ENCODE results near the gene CLCN3.
"Not testable (repeated sequence)": the region's sequence is repeated elsewhere in the genome, so short reads cannot be mapped to it uniquely, and the experiment has no call there.

CLCN3 gene

DNA sequence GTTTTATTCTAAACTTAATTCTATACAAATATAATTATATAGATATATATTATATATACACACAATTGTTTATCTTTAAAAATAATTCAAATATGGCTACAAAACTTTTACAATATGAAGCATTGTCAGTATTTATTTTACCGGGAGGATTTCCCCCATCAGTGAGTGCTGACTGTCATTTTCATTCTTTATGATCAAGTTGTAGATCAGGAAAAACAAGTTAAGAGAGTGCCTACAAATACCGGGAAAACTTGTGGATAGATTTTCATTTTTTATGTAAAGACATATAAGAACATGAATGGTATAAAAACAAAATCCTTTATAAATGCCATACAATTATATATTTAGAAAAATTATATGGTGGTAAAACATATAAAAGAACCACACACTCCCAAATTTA, 37.8 kb downstream of the CLCN3 start:
- no peak for DNase-seq

DNA sequence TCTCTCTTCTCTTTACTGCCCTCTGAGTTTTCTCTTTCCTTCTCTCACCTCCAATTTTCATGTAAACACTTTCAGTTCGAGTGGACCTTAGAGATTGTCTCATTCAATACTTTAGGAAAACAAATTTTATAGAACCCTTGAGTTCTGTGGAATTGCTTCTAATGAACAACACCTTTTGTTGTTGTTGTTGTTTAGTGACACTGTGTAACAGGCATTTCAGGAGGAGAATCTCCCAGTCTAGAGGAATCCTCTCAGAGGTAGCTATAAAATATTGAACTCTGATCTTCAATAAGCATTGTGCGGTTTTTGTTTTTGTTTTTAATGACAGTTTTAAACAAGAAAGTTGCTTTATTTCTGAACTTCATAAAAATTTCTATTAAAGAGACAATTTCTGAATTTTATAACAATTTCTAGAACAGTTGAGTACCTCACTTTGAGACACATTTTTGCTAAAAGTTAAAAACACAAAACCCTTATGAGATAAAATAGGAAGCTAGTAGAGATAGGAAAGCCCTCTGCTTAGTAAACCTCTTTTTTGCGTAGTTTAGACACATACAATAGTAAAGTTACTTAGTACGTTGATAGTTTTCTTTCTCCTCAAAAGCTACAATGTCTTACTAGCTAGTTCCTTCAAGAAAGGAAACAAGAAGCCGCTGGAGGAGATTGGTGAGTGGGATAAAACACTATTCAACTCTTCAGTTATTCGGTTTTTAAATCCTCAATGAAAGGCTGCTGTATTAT, 38.8 kb downstream of the CLCN3 start:
- DNase-seq, result no peak

DNA sequence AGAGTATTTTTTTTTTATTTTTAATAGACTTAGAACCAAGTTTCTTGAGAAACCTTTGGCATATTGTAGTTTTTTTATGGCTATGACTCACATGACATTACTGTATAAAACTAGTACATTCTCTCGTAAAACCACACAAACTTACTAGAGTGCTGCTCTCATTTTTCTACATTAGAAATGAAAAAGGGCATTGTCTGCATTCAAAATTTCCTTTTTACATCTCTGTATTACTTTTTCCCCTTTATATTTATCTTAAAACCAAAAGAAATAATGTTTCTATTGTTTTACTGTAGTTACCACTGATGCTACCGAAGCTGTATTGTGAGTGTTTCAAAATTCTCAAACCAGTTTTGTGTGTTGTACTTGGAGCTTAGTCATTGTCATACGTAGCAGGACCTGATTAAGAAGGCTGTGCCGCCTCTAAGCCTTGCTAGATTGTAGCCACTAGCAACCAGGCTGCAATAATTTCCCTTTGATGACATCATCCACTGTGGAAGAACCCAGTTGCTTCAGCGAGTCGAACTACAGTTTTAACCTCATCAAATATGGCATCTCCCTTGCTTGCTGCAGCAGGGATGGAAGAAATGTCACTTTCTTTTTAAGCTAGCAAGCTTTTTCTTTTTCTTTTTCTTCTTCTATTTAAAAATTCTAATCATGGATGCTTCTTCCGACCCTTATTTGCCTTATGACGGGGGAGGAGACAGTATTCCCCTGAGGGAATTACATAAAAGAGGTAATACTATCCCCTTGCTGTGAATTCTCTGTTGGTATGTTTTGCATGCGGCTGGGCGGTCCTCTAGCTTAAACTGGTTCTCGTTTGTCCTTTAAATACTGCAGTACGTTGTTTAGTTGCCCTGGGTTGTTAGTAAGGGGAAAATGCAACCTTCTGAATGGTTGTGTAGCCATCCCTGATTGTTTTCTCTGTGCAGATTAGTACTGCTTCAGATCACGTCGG, 39.6 kb downstream of the CLCN3 start:
- peak; percentile 26 to 37 for DNase-seq

DNA sequence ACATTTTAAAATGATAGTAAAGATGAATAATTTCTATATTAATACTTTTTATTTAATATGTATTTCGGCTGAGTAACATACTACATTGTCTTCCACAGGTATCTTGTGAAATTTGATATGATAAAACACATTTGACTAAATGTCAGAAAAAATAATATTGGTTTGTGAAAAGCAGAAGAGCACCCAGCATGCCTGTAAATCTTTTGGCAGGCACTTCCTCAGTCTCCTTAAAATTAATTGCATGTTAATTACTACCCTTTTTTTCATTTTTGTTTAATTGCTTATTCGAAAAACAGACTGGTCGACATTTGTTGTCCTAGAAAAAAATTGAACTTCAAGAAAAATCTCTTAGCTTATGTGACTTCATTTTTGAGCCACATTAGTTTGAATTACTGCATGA, 40.6 kb downstream of the CLCN3 start:
- DNase-seq, result no peak

DNA sequence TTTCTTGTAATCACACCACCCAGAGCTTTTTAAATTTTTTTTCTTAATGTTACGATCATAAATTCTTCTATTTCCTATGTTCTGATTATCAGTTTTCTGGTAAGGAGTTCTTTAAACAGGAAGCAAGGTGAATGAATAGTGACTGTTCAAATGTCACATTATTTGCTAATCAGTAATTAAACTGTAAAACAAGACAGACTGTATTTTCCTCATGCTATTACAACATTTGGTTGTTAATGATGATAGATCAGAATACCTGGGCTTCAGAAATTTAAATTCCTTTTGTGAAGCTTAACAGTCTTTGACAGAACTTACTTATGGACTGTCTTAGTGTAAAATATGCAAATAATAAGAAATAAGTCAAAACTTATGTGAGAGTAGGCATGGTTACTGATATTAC, 41.4 kb downstream of the CLCN3 start:
- DNase-seq, result no peak

DNA sequence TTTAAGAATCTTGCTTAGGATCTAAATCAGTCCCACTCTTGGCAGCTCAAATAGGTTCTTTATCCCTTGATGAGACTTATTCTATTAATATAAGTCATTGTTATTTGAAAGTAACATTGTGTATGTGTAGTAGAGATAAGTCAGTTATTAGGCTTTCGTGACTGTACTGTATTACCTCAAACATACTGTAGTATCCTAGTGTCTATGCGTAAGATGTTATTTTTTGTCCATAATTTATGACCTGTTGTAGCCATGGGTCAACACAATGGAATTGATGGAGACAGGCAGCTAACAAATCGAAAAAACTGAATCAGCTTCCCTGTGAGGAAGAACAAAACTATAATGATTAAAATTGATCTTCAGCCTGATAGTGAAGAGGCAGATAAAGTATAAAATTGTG, 41.8 kb downstream of the CLCN3 start:
- no peak for DNase-seq

DNA sequence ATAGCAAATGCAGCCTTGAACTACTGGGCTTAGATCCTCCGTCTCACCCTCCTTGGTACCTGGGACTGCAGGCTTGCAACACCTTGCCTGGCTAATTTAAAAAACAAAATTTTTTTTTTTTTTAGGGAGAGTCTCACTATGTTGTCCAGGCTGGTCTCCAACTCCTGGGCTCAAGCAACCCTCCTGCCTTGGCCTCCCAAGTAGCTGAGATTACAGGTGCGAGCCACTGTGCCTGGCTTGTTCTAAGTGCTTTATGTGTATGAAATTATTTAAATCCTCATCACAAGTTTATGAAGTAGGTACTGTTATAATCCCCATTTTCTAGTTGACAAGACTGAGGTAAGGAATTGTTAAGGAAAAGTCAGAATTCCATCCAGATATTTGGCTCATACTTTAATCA, 43.0 kb downstream of the CLCN3 start:
- no peak for DNase-seq

DNA sequence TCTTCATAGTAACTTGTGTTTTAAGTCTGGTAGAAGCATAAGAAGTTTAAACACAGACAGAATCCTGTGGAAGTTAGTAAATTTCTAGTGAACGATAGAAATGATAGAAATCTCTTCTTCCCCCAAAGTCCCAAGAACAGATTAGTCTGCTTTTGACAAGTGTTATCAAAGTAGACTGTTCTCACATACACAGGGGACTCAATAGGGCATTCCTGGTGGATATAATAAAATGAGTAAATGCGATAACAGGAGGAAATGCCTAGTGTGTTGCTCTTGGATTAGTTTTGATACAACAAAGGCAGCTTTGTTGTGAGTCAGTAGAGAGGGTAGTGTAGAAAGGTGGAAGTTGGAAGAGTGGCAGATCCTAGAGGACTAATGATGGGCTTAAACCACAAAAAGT, 43.5 kb downstream of the CLCN3 start:
- DNase-seq, result no peak

DNA sequence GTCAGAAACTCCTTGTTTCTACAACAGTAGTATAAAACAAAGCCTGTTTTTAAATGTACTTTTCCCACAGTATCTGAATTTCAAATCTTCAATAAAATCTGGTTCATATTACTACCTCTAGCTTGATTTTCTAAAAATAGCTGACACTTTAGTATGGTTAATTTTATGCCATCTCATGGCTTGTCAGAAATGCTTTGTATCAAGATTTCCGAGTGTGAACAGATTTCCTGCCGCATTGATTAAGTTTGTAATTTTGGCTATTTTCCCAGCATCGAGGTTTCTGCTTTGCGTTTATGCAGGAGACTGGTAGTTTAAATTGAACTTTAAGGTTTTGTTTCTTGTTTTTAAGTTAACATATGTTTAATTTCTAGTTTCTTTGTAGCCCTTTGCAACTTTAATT, 44.2 kb downstream of the CLCN3 start:
- DNase-seq, result no peak

DNA sequence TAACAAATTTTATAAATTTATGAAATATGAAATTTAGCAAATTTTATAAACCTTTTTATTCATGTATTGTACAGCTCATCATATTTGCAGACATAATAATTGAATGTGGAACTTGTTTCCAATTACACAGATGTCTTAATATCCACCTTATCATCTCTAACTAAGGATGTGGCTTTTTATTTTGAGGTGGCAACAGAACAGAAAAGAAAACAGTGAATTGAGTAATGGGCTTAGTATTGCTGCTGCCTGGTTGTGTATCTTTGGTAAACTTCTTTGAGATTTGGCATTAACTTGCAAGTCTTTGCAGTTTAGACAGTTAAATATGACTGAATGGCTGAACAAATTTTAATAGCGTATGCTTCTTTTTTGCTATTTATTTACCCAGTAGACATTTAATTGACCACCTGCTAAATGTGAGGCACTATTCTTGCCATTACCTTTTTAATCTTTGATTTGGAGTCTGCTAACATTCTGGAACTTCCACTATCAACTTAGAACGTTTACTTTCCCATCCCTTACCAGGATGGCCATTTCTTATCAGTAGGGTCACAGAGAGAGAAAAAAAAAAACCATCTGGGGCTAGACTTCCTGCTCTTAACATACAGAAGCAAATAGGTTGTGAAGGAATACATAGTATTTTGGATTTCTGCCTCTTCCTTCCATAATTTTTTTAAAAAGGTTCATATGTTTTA, 44.8 kb downstream of the CLCN3 start:
- no peak for DNase-seq

DNA sequence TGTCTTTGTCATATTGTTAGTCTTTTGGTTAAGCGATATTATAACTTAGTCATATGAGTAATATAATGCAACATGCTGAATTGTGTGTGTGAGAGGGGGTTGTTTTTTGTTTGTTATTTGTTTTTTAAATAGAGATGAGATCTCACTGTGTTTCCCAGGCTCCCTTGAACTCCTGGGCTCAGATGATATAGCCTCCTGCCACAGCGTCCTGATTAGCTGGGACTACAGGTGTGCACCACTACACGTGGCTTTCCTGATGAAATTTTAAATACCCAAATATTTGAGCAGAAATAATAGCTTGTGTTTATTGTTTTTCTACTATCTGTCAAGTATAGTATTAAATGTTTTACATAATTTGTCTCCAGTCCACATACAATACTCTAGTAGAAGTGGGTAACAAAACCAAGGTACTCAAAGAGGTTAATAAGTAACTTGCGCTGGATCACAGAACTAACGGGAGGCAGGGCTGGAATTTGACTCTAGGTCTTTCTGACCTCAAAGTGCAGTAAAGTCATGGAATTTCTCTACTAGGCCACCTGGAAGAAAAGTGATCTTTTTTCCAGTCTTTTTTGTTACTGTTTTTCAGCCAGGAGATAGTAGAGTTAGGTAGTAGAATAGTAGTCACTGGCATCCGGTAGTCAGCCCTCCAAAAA, 47.8 kb downstream of the CLCN3 start:
- DNase-seq, result no peak

DNA sequence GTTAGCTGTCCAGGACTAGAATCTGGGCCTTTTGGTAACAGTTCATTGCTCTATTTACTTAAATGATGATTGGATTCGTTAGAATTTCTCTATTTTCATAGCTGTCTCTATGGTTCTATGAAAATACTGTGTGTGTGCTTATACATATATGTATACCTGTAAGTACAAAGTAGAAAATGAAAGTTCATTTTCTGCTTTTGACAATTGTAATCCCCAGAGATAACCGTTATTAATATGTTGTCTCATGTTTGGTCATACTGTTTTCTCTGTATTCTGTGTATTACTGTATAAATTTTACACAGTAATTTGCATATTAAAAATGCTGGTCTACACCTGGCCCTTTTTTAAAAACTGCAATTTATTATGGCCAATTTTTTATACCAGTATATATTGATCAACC, 55.4 kb downstream of the CLCN3 start:
- no peak for DNase-seq

DNA sequence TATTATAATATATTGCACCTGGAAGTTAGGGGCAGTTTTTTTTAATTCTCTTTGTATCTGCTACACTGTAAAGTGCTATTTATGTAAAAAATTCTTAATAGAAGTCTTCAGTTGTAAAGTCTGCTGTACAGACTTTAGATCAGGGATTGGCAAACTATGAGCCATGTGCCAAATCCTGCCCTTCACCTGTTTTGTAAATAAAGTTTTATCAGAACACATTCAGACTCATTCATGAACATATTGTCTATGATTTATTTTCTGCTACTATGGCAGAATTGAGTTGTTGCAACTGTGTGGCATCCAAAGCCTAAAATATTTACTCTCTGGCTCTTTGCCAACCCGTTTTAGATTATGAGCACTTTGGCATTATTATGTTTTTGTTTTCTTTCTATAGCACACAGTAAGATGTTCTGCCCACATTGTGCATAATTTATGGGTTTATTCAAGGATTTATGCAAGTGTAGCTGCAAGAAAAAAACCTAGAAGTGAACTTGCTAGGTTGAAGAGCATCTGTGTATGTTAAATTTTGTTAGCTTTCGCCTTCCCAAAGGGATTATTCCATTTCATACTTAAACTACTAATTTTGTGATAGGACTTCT, 56.9 kb downstream of the CLCN3 start:
- DNase-seq, result no peak

DNA sequence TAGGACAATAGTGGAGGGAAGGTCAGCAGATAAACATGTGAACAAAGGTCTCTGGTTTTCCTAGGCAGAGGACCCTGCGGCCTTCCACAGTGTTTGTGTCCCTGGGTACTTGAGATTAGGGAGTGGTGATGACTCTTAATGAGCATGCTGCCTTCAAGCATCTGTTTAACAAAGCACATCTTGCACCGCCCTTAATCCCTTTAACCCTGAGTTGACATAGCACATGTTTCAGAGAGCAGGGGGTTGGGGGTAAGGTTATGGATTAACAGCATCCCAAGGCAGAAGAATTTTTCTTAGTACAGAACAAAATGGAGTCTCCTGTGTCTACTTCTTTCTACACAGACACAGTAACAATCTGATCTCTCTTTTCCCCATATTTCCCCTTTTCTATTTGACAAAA, 58.1 kb downstream of the CLCN3 start:
- not testable (repeated sequence) for DNase-seq

DNA sequence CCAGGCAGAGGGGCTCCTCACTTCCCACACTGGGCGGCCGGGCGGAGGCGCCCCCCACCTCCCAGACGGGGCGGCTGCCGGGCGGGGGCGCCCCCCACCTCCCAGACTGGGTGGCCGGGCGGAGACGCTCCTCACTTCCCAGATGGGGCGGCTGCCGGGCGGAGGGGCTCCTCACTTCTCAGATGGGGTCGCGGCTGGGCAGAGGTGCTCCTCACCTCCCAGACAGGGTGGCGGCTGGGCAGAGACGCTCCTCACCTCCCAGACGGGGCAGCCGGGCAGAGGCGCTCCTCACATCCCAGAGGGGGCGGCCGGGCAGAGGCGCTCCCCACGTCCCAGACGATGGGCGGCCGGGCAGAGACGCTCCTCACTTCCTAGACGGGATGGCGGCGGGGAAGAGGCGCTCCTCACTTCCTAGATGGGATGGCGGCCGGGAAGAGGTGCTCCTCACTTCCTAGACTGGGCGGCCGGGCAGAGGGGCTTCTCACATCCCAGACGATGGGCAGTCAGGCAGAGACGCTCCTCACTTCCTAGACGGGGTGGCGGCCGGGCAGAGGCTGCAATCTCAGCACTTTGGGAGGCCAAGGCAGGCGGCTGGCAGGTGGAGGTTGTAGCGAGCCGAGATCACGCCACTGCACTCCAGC, 58.7 kb downstream of the CLCN3 start:
- not testable (repeated sequence) for DNase-seq

DNA sequence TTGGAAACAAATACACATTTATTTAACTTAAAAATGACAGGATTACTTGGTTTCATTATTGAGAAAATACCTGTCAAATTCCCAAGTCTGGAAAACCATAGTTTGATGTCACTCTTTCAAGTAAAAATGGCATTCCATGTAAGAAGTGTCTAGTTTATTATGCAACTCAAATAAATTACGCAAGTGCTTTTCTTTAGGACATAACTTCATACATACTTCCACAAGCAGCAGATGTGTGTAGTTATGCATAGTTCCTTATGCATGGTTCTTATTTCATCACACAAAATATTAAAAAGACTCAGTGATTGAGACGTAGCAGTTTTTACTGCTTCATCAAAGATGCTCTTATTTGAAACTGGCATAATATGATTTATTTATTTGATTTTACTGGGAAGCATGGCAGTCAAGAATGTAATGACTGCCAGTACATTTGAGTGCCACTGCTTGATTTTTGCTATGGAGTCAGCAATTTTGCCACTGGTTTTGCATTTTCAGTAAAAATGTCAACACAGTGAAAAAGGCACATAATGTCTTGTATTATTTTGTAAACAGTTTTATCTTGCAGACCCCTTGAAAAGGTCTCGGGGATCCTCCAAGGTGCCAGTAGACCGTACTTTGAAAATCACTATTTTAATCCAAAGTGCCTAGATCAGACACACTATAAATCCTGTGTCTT, 62.1 kb downstream of the CLCN3 start:
- no peak for DNase-seq

DNA sequence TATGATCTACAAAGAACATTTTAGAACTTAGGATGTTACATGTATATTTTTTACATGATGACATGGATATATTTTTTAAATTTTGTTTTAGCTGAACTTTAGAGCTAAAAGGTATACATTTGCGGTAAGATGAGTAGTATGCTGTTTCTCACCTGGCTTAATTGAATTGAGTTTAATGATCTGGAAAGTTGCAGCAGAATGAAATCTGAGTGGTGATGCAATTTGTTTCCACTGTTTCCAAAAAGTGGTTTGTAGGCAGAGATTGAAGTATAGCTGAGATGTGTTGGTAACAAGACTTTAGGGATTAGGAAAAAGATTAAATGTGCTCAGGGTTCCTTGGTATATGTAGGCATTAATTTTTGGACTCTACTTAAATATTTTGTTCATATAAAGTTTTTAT, 69.3 kb downstream of the CLCN3 start:
- DNase-seq, result no peak

DNA sequence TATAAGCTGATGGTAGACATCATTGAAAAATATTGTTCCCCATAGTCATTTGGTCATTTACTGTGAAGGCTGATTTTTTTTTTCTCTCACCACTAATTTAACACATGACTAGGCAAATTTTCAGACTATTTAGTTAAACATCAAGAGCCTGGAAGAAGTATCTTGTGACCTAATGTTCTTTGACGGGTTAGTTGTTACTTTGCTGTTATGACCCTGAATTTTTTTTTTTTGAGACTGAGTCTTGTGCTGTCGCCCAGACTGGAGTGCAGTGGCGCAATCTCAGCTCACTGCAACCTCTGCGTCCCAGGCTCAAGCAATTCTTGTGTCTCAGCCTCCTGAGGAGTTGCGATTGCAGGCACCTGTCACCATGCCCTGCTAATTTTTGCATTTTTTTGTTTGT, 70.4 kb downstream of the CLCN3 start:
- DNase-seq, result no peak

DNA sequence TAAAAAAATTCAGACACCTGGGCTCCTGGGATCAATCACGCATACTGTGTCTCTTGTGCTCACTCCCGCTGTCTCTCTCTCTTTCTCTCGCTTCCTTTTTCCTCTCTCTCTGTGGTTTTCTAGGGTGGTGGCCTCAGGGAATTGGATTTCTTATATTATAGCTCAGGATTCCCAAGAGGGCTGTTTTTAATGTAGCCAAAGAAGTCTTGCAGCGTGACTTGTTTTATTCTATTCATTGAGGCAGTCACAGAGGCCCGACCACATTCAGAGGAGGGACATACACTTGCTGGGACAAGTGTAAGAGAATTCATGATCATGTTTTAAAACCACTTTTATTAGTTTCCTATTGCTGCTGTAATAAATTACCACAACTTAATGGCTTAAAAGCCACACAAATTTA, 78.0 kb downstream of the CLCN3 start:
- no peak for DNase-seq

DNA sequence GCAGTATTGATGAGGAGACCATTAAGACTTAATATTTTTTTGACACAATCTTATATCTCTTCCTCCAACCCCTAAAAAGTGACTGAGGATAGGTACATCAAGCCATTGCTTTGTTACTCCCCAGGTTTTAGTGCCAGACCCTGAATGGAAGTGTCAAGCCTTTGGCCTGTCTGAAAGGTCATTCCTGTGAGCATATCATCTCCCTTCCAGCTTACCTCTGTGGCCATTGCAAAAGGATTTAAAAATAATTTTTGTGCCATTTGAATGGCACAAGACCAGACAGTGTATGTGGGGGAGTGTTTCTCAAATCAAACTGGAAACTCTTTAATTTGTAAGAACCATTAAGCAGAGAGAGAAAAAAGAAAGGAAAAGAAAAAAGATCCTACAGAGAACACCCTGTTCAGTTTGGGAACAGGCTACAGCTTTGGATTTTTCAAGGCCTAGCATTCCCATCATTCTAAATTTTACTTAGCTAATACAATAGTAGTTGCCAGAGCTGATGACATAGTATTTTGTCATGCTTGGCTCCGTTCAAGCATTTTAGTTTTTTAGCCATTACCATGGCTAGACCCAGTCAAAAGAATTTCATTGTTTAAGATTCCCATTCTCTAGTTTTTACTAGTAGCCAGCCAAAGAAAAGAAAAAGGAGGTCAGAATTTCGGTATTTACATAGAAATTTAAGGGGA, 87.7 kb downstream of the CLCN3 start:
- DNase-seq, result no peak

DNA sequence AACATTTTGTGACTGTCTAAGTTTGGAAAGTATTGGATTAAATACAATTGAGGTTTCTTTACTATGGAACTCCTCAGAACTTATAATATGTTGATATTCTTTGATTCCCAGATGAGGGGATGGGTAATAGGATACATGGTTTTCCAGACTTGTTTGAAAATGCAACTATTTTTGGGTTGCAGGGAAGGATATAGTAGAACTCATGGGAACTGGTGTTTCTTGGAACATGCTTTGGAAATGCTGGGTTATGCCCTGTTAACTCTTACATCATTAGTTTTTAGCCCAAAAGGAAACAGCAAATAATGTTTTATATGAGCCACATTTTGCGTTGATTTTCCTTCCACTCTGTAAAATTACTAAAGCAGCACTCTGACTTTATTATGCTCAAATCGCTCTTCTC, 95.4 kb downstream of the CLCN3 start:
- no peak for DNase-seq

All from Kasumi-1 (cell line).